ENCODE data around the gene MMS19.

Gene MMS19, protein sequence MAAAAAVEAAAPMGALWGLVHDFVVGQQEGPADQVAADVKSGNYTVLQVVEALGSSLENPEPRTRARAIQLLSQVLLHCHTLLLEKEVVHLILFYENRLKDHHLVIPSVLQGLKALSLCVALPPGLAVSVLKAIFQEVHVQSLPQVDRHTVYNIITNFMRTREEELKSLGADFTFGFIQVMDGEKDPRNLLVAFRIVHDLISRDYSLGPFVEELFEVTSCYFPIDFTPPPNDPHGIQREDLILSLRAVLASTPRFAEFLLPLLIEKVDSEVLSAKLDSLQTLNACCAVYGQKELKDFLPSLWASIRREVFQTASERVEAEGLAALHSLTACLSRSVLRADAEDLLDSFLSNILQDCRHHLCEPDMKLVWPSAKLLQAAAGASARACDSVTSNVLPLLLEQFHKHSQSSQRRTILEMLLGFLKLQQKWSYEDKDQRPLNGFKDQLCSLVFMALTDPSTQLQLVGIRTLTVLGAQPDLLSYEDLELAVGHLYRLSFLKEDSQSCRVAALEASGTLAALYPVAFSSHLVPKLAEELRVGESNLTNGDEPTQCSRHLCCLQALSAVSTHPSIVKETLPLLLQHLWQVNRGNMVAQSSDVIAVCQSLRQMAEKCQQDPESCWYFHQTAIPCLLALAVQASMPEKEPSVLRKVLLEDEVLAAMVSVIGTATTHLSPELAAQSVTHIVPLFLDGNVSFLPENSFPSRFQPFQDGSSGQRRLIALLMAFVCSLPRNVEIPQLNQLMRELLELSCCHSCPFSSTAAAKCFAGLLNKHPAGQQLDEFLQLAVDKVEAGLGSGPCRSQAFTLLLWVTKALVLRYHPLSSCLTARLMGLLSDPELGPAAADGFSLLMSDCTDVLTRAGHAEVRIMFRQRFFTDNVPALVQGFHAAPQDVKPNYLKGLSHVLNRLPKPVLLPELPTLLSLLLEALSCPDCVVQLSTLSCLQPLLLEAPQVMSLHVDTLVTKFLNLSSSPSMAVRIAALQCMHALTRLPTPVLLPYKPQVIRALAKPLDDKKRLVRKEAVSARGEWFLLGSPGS

DNA sequence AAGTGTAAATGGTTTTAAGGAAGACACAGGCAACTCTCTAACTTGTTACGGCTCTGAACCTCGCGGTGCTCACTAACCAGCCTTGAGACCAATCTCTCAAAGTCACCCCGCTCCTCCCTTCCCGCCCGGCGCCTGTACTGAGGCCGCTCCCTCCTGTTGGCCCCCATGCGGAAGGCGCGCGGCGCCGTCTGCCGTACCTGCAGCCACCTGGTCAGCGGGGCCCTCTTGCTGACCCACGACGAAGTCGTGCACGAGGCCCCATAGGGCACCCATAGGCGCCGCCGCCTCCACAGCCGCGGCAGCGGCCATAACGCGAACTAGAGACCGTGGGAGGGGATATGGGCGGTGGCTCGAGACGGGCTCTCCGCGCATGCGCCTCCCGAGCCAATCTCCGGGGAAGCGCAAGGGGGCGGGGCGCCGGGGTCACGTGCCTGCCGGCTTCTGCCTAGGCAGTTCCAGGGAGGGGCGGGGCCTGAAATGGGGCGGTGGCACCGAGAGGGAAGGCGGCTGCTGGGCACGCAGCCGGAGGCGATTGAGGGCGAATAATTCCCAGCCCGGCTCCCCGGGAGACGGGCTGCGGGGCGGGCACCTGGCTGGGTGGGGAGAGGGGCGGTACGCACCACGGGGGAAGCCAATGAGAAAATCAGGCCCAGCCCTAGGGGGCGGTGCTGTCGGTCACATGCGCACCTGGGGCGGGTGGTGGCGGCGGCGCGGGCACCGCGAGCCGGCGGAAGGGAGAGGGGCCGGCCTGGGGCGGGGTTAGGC, at the start of gene MMS19:
Gene MMS19, minus strand, starts transcription at position 347 of the 765 bp plus-strand sequence. Its CDS starts 38 bp downstream, at position 309.
- TF ChIP-seq, protein P1, sequence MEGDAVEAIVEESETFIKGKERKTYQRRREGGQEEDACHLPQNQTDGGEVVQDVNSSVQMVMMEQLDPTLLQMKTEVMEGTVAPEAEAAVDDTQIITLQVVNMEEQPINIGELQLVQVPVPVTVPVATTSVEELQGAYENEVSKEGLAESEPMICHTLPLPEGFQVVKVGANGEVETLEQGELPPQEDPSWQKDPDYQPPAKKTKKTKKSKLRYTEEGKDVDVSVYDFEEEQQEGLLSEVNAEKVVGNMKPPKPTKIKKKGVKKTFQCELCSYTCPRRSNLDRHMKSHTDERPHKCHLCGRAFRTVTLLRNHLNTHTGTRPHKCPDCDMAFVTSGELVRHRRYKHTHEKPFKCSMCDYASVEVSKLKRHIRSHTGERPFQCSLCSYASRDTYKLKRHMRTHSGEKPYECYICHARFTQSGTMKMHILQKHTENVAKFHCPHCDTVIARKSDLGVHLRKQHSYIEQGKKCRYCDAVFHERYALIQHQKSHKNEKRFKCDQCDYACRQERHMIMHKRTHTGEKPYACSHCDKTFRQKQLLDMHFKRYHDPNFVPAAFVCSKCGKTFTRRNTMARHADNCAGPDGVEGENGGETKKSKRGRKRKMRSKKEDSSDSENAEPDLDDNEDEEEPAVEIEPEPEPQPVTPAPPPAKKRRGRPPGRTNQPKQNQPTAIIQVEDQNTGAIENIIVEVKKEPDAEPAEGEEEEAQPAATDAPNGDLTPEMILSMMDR (IDR thresholded peaks at IDR 0.05; ENCODE audit: low read length, missing control alignments) = no peak
- peak; percentile 99 for DNase-seq (ENCODE audit: low read depth)
- H3K4me3 ChIP-seq (replicated peaks; ENCODE audit: low read depth, low read length) = peak within 1 kb of the TSS; percentile 99

DNA sequence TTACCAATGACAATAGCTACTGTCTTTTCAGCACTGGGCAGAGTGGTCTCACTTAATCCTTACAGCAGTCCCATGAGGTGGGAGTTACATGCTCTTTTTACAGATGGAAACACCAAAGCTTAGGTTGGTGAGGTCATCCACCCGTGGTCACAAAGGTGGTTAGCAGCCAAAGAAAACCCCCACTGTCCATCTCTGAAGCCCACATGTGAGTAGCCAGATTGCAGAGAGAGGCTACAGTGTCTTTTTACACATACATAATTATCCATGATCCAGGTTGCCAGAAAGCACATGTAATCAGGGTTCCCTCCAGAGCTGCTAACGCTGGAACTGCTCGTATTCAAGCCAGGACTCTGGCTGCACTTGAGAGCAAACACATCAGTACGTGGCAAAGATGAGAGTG, 49.7 kb upstream of the MMS19 start:
- H3K4me3 ChIP-seq (replicated peaks; ENCODE audit: low read depth, low read length) = no peak overlapping the region
- TF ChIP-seq, protein P1 (IDR thresholded peaks at IDR 0.05; ENCODE audit: low read length, missing control alignments) = no peak
- DNase-seq (ENCODE audit: low read depth) = no peak

DNA sequence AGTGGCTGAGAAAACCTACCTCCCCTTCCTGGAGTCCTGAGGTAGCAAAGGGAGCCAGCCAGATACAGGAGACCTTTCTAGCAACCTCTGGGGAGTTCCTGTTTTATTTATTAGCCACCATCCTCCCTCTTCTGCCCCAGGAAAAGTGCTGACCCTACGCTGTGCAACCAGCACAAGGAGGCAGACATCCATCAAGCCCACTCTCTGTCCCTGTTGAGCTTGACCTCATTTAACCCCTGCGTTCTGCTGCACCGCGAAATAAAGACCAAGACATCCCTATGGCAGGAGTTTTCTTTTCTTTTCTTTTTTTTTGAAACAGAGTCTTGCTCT, 49.0 kb upstream of the MMS19 start:
- no peak for DNase-seq (ENCODE audit: low read depth)
- TF ChIP-seq, protein P1 (IDR thresholded peaks at IDR 0.05; ENCODE audit: low read length, missing control alignments) = no peak
- no peak overlapping the region for H3K4me3 ChIP-seq (replicated peaks; ENCODE audit: low read depth, low read length)

DNA sequence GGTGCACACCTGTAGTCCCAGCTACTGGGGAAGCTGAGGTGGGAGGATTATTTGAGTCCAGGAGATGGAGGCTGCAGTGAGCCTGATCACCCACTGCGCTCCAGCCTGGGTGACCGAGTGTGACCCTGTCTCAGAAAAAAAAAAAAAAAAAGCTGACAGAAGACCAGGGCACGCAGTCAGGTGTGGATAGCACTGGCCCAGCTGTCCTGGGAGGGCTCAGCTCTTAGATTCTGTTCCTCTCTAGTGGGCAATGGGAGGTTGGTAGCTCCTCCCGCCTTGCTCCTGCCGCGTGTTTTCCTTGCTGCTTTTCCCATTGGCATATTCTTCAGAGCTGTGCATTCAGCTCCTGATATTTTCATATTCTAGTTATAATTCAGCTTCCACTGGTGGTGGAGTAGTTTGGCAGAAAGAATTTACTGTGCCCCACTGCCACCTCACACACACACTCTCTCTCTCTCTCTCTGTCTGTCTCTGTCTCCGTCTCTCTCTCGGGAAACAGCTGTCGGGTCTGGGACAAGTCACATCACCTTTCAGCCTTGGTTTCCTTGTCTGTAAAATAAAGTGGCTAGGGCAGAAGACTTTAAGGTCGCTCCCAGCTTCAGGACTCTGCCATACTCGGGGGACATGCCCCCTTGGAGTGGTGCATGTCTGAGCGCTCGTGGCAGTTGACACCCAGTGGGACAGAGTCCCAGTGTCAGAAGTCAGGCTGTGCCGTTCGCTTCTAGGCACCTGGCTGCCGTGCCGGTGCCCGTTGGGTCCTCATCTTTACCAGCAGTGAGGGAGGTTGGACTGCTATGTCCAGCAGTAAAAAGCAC, 48.4 kb upstream of the MMS19 start:
- TF ChIP-seq, protein P1 (IDR thresholded peaks at IDR 0.05; ENCODE audit: low read length, missing control alignments) = no peak
- DNase-seq (ENCODE audit: low read depth) = no peak
- no peak overlapping the region for H3K4me3 ChIP-seq (replicated peaks; ENCODE audit: low read depth, low read length)

DNA sequence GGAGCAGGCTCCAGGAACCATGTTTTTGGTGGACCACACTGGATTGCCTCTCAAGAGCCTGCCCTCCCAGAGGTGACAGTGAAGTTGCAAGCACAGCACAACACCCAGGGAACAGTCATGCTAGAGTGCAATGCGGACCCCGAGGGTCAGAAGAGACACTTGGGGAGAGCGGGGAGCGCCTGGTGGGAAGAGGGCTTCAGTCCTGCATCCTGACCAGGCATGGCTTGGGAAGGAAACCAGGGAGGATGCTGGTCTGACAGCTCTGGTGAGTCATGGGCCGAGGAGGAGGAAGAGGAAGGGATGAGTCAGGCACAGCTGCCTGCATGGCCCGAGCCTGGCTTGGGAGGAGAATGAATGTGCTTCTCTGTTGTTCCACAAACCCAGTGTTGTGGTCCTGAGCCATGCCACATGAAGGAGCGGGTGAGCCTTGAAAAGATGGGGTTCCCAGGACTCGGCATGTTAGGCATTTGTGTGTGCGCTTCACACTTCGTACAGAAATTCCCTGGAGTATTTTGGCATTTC, 44.9 kb upstream of the MMS19 start:
- peak; percentile 96 for DNase-seq (ENCODE audit: low read depth)
- TF ChIP-seq, protein P1 (IDR thresholded peaks at IDR 0.05; ENCODE audit: low read length, missing control alignments) = no peak
- no peak overlapping the region for H3K4me3 ChIP-seq (replicated peaks; ENCODE audit: low read depth, low read length)
